Spleen (tissue), 13 donors: ENCODE data around the gene RPL41. TPM values are rescaled to one million over a fixed set of nuclear protein-coding genes. Genes with fewer than 3 reads are reported as not detected.
"Not testable (repeated sequence)": the region's sequence is repeated elsewhere in the genome, so short reads cannot be mapped to it uniquely, and the experiment has no call there.

Source experiments
- DNase-seq: peaks from one replicate; pipeline ENCODE4 v3.0.0-alpha.2; 2020
- H3K27ac ChIP-seq, 8 donors: fragments of 200-600 bp; sonication (generic) in 7 of 8; 1 replicate in 4 of 8; 2 replicates in 4 of 8; pipeline versions ENCODE4 v1.5.0 to v1.8.0; 2016 to 2021; ENCODE audit warnings: inconsistent platforms in 4 of 8, mild to moderate bottlenecking in 4 of 8, moderate library complexity in 1 of 8
- H3K27me3 ChIP-seq, 7 donors: fragments of 200-600 bp; sonication (generic) in 6 of 7; replicated peaks in 1 of 7; 1 replicate in 4 of 7; 2 replicates in 3 of 7; pipeline versions ENCODE4 v1.5.0 to v1.8.0; 2016 to 2021; ENCODE audit warnings: inconsistent platforms in 3 of 7, mild to moderate bottlenecking in 1 of 7
- H3K36me3 ChIP-seq, 6 donors: fragments of 200-600 bp; sonication (generic) in 5 of 6; 1 replicate in 4 of 6; 2 replicates in 2 of 6; pipeline versions ENCODE4 v1.5.0 to v1.8.0; 2016 to 2021; ENCODE audit warnings: inconsistent platforms in 2 of 6
- H3K4me1 ChIP-seq, 6 donors: fragments of 200-600 bp; sonication (generic) in 5 of 6; 1 replicate in 3 of 6; 2 replicates in 3 of 6; pipeline versions ENCODE4 v1.5.0 to v1.8.0; 2016 to 2021; ENCODE audit warnings: inconsistent platforms in 3 of 6
- H3K4me3 ChIP-seq, 8 donors: fragments of 200-600 bp; sonication (generic) in 7 of 8; 1 replicate in 4 of 8; 2 replicates in 4 of 8; pipeline versions ENCODE4 v1.5.0 to v1.8.0; 2016 to 2021; ENCODE audit warnings: inconsistent platforms in 4 of 8, mild to moderate bottlenecking in 4 of 8, moderate library complexity in 2 of 8
- H3K9me3 ChIP-seq, 8 donors: fragments of 200-600 bp; sonication (generic) in 7 of 8; 1 replicate in 4 of 8; 2 replicates in 4 of 8; pipeline versions ENCODE4 v1.5.0 to v1.8.0; 2016 to 2021; ENCODE audit warnings: inconsistent platforms in 4 of 8
- POLR2A ChIP-seq, 3 donors: fragments of 450-650 bp; IDR thresholded peaks; one replicate each; pipeline ENCODE4 v1.5.1; 2017; ENCODE audit warnings: antibody characterized with exemption in 3 of 3, mild to moderate bottlenecking in 1 of 3
- POLR2AphosphoS5 ChIP-seq, 3 donors: sonication (generic); formaldehyde crosslinking; IDR thresholded peaks; one replicate each; pipeline ENCODE4 v1.5.1; 2017; ENCODE audit warnings: antibody characterized with exemption in 3 of 3
- WGBS, 5 donors: extraction: QIAGEN DNeasy Blood & Tissue Kit in 3 of 5; methylation state at CpG; one replicate each; pipeline versions ENCODE4 v1.1.5 to v1.1.7; 2013 to 2018; 5-methylcytosine and 5-hydroxymethylcytosine counted together
- intact Hi-C: fragments of 100-400 bp; cut with DNase I; formaldehyde crosslinking; loops from one replicate; pipeline ENCODE4 v1.15.0; 2023; ENCODE audit warnings: low total_unique reads
- long read RNA-seq, 2 donors: transcript quantifications; one replicate each; lab custom pipeline, GENCODE V29; 2026
- polyA plus RNA-seq, 3 donors: library from polyadenylated mRNA; stranded (reverse); fragments of 200-250 nt; gene quantifications; one replicate each; pipeline ENCODE4 v1.2.1, GENCODE V29; 2013
- total RNA-seq, 7 donors: library from RNA; depleted of rRNA in 3 of 7; stranded (reverse); fragments of >200 nt in 3 of 7; fragmentation: NEBNext Ultra II Directional in 4 of 7; extraction: Animal tissue kit (Norgen Biotek cat#: 25700) in 4 of 7; gene quantifications; one replicate each; pipeline versions ENCODE4 v1.1.0 to v1.2.1, GENCODE V29; 2016 to 2021
- TF ChIP-seq, protein P1 (sequence below), 11 experiments: fragments of 200-600 bp in 7 of 11; fragments of 450-650 bp in 4 of 11; sonication (generic) in 4 of 11; IDR thresholded peaks in 8 of 11; conservative IDR thresholded peaks in 3 of 11; 1 replicate in 7 of 11; 2 replicates in 4 of 11; pipeline versions ENCODE4 v1.4.0 to v1.8.0; 2016 to 2021; ENCODE audit warnings: antibody characterized with exemption in 11 of 11, inconsistent platforms in 4 of 11, mild to moderate bottlenecking in 1 of 11
- donor health status: healthy with polysubstance abuse.
- donor health status: DM: no; HTN: no; CAD: no; lungs with moderate emphysema.
- donor health status: DM: no; HTN: no; CAD: no.
- donor health status: Bipolar disorder and iron deficiency.
- donor health status: healthy.
- donor health status: DM: no; HTN: no; CAD: no.
- donor health status: DM: yes; HTN: yes; CAD: no.

The RPL41 gene
- total RNA-seq (1,000 to 10,000 TPM; 2,138 to 3,021 (median 2,534) TPM), polyA plus RNA-seq (1,000 to 10,000 TPM; 7,053 to 9,352 (median 7,491) TPM)
- long read RNA-seq, donor 1, transcript RPL41-202 (4 exons, 469 nt) = major isoform, 270 of 414 reads
- long read RNA-seq, donor 1, transcript RPL41-204 (3 exons, 699 nt) = minor isoform, 104 of 414 reads
- long read RNA-seq, donor 1, transcript RPL41-206 (2 exons, 595 nt) = minor isoform, 22 of 414 reads
- long read RNA-seq, donor 1, partial matches to known transcripts = 11 of 414 reads
- long read RNA-seq, donor 1, other reads (novel, unspliced or antisense) = 5 of 414 reads
- long read RNA-seq, donor 2, transcript RPL41-206 (2 exons, 595 nt) = minor isoform, 26 of 387 reads
- long read RNA-seq, donor 2, transcript RPL41-204 (3 exons, 699 nt) = minor isoform, 97 of 387 reads
- long read RNA-seq, donor 2, transcript RPL41-202 (4 exons, 469 nt) = major isoform, 232 of 387 reads
- long read RNA-seq, donor 2, partial matches to known transcripts = 5 of 387 reads
- long read RNA-seq, donor 2, other reads (novel, unspliced or antisense) = 22 of 387 reads

DNA sequence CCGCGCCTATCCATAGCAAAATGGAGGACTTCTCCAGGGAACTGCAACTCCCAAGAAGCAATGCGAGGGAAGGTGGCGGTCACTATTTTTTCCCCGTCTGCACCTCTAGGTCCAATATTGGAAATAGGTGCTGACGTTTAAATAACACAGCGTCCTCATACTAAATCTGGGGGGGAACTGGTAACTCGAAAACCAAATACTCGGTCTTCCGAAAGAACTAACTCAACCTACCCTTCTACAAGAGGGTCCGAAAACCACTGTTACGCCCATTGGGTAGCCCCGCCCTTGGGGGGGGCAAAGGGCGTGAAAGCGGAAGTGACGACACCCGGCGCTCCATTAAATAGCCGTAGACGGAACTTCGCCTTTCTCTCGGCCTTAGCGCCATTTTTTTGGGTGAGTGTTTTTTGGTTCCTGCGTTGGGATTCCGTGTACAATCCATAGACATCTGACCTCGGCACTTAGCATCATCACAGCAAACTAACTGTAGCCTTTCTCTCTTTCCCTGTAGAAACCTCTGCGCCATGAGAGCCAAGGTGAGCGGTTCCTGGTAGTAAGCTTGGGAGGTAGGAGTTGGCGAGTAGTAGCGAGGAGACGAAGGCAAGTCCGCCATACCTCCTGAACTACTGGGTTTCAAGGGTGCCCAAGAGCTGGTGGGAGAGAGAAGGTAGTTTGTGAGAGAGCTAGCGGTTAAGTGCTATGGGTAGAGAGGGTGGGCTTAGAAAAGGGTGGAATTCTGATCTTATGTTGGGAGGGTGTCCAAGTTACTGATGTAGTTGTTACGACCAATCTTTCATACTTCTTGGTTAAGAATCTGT, at the start of gene RPL41:
TSS of gene RPL41 (plus strand) at position 367 of the 815 bp plus-strand sequence.
- intact Hi-C loops = no loop called here
- DNase-seq = peak; percentile 96
- 0 to 1% (median 0%) methylated on average over 34 of the region's 34 CpGs for WGBS, 5 donors
- Histone ChIP-seq H3K27ac (peak within 1 kb of the TSS; percentile 84 to 98 (median 94)), H3K27me3 (no peaks in the 10 kb centered on the region), H3K9me3 (no peaks in the 10 kb centered on the region), H3K4me1 (peaks cover 15 to 54% (median 40%) of the 10 kb centered on the region in 6 donors), H3K36me3 (peaks cover 0 to 52% (median 35%) of the 10 kb centered on the region in 6 donors), H3K4me3 (peak within 1 kb of the TSS; percentile 56 to 80 (median 74))
- TF ChIP-seq POLR2A (IDR thresholded peaks at IDR 0.05) (peak; percentile 71 to 94 (median 93)), POLR2AphosphoS5 (IDR thresholded peaks at IDR 0.05) (peak; percentile 68 to 99 (median 94))
- TF ChIP-seq, protein P1, sequence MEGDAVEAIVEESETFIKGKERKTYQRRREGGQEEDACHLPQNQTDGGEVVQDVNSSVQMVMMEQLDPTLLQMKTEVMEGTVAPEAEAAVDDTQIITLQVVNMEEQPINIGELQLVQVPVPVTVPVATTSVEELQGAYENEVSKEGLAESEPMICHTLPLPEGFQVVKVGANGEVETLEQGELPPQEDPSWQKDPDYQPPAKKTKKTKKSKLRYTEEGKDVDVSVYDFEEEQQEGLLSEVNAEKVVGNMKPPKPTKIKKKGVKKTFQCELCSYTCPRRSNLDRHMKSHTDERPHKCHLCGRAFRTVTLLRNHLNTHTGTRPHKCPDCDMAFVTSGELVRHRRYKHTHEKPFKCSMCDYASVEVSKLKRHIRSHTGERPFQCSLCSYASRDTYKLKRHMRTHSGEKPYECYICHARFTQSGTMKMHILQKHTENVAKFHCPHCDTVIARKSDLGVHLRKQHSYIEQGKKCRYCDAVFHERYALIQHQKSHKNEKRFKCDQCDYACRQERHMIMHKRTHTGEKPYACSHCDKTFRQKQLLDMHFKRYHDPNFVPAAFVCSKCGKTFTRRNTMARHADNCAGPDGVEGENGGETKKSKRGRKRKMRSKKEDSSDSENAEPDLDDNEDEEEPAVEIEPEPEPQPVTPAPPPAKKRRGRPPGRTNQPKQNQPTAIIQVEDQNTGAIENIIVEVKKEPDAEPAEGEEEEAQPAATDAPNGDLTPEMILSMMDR (IDR thresholded peaks at IDR 0.05 in 8 of 11, conservative IDR thresholded peaks at IDR 0.05 in 3 of 11) = peak in 1 of 11 experiments; percentile 24

DNA sequence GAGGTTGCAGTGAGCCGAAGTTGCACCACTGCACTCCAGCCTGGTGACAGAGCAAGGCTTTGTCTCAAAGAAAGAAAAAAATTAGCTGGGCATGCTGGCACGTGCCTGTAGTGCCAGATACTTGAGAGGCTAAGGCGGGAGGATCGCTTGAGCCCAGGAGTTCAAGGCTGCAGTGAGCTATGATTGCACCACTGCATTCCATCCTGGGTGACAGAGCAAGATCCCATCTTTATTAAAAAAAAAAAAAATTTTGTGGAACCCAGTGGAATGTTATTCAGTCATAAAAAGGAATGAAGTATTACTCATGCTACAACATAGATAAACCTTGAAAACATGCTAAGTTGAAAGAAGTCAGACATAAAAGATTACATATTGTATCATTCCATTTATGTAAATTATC, 44.8 kb upstream of the RPL41 start:
- no peaks in the 10 kb centered on the region for H3K36me3 ChIP-seq
- no peak overlapping the region for H3K27ac ChIP-seq
- no peak overlapping the region for H3K4me3 ChIP-seq
- TF ChIP-seq, protein P1 (IDR thresholded peaks at IDR 0.05 in 8 of 11, conservative IDR thresholded peaks at IDR 0.05 in 3 of 11) = no peak
- TF ChIP-seq POLR2AphosphoS5 (IDR thresholded peaks at IDR 0.05) (no peak), POLR2A (IDR thresholded peaks at IDR 0.05) (no peak)
- WGBS, 5 donors = 69 to 88% (median 79%) methylated on average over 4 of the region's 4 CpGs
- no peaks in the 10 kb centered on the region for H3K4me1 ChIP-seq
- DNase-seq = no peak
- no peaks in the 10 kb centered on the region for H3K9me3 ChIP-seq
- intact Hi-C loops = no loop called here
- H3K27me3 ChIP-seq = no peaks in the 10 kb centered on the region

DNA sequence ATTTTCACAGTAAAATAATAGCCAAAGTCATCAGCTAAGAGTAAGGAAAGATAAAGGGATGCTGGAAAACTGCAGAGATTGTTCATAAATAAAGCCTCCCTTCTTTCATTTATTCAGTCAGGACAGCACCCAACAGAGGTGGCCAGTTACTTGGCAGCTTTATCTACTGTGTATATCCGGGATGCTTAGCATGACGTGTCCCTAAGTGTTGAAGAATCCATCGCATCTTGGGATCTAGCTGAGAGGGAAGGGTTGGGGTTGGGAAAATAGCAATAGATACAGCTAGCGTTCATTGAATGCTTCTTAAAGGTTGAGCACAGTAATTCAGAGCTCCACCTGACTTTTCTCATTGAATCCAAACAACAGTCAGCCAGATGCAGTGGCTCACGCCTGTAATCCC, 42.0 kb upstream of the RPL41 start:
- H3K36me3 ChIP-seq = no peaks in the 10 kb centered on the region
- no peak overlapping the region for H3K4me3 ChIP-seq
- no peak for DNase-seq
- WGBS, 5 donors = 79 to 97% (median 91%) methylated on average over 5 of the region's 5 CpGs
- TF ChIP-seq POLR2A (IDR thresholded peaks at IDR 0.05) (no peak), POLR2AphosphoS5 (IDR thresholded peaks at IDR 0.05) (no peak)
- no peaks in the 10 kb centered on the region for H3K9me3 ChIP-seq
- H3K4me1 ChIP-seq = peaks cover 0 to 11% (median 7%) of the 10 kb centered on the region in 6 donors
- no peak overlapping the region for H3K27ac ChIP-seq
- intact Hi-C loops = no loop called here
- peaks cover 0 to 6% (median 0%) of the 10 kb centered on the region in 7 donors for H3K27me3 ChIP-seq

DNA sequence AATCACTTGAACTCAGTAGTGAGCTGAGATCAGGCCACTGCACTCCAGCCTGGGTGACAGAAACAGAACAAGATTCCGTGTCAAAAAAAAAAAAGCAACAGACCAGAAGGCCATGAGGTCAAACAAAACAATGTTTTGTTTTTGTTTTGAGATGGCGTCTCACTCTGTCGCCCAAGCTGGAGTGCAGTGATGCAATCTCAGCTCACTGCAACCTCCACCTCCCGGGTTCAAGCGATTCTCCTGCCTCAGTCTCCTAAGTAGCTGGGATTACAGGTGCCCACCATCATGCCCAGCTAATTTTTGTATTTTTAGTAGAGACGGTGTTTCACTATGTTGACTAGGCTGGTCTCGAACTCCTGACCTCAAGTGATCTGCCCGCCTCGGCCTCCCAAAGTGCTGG, 38.5 kb upstream of the RPL41 start:
- H3K9me3 ChIP-seq, intact Hi-C loops, H3K36me3 ChIP-seq, H3K27ac ChIP-seq, H3K4me3 ChIP-seq, DNase-seq: not testable (repeated sequence)
- Histone ChIP-seq H3K4me1 (peaks cover 2 to 27% (median 20%) of the 10 kb centered on the region in 6 donors), H3K27me3 (peaks cover 0 to 41% (median 15%) of the 10 kb centered on the region in 7 donors)
- 84 to 92% (median 85%) methylated on average over 9 of the region's 9 CpGs for WGBS, 5 donors
